GM23338 (cell line): ENCODE results near the gene OAS3. TPM values are rescaled to one million over a fixed set of nuclear protein-coding genes. Genes with fewer than 3 reads are reported as not detected.

Experiments used
- ATAC-seq: fragments of 200-7000 bp; cut with Tn5 transposase; 3 replicates; pipeline ENCODE4 v1.9.1; 2020
- DNase-seq: peaks from one replicate; pipeline ENCODE4 v3.0.0-alpha.2; 2015; ENCODE audit warnings: low spot score
- H2AFZ ChIP-seq: fragments of 200-600 bp; sonication (generic); 2 replicates; pipeline ENCODE4 v1.8.0; 2016; ENCODE audit warnings: antibody characterized with exemption, mild to moderate bottlenecking, moderate library complexity
- H3F3A ChIP-seq: fragments of 200-600 bp; sonication (generic); replicated peaks from 2 replicates; pipeline ENCODE4 v1.8.0; 2017; ENCODE audit warnings: antibody characterized with exemption, mixed run types, low read depth
- H3K27ac ChIP-seq: fragments of 200-600 bp; sonication (generic); 2 replicates; pipeline ENCODE4 v1.6.1; 2016; ENCODE audit warnings: low read depth
- H3K27me3 ChIP-seq: fragments of 200-600 bp; sonication (generic); 2 replicates; pipeline ENCODE4 v1.8.0; 2016; ENCODE audit warnings: mild to moderate bottlenecking, mixed run types, moderate library complexity; ENCODE audit not compliant: insufficient read depth
- H3K36me3 ChIP-seq: fragments of 200-600 bp; sonication (generic); 2 replicates; pipeline ENCODE4 v1.8.0; 2016; ENCODE audit warnings: mild to moderate bottlenecking; ENCODE audit not compliant: insufficient read depth
- H3K4me1 ChIP-seq: fragments of 200-600 bp; sonication (generic); 2 replicates; pipeline ENCODE4 v1.8.0; 2016; ENCODE audit warnings: mild to moderate bottlenecking, moderate library complexity; ENCODE audit not compliant: insufficient read depth
- H3K4me2 ChIP-seq: fragments of 200-600 bp; sonication (generic); 2 replicates; pipeline ENCODE4 v1.7.1; 2017; ENCODE audit warnings: mixed run types
- H3K4me3 ChIP-seq: fragments of 200-600 bp; sonication (generic); 2 replicates; pipeline ENCODE4 v1.6.1; 2016; ENCODE audit warnings: mixed run types
- H3K79me2 ChIP-seq: fragments of 200-600 bp; sonication (generic); replicated peaks from 2 replicates; pipeline ENCODE4 v1.8.0; 2017; ENCODE audit warnings: mild to moderate bottlenecking; ENCODE audit not compliant: insufficient read depth
- H3K9me2 ChIP-seq: fragments of 200-600 bp; sonication (generic); 2 replicates; pipeline ENCODE4 v1.8.0; 2017; ENCODE audit not compliant: insufficient read depth
- H4K20me1 ChIP-seq: fragments of 200-600 bp; sonication (generic); replicated peaks from 2 replicates; pipeline ENCODE4 v1.8.0; 2017; ENCODE audit warnings: mild to moderate bottlenecking; ENCODE audit not compliant: insufficient read depth
- H3K27ac Mint-ChIP-seq: 2 replicates; pipeline ENCODE4 v1.8.0; 2020; ENCODE audit warnings: inconsistent platforms, mild to moderate bottlenecking, moderate library complexity, mixed read lengths
- H3K27me3 Mint-ChIP-seq: 3 replicates; pipeline ENCODE4 v1.8.0; 2022; ENCODE audit warnings: low read depth, mild to moderate bottlenecking, moderate library complexity, mixed read lengths, inconsistent platforms; ENCODE audit not compliant: insufficient read depth, poor library complexity
- H3K36me3 Mint-ChIP-seq: 3 replicates; pipeline ENCODE4 v1.8.0; 2021; ENCODE audit warnings: low read depth, mild to moderate bottlenecking, inconsistent platforms, moderate library complexity, mixed read lengths
- H3K4me1 Mint-ChIP-seq: 3 replicates; pipeline ENCODE4 v1.8.0; 2020; ENCODE audit warnings: mild to moderate bottlenecking, inconsistent platforms, mixed read lengths
- H3K4me3 Mint-ChIP-seq: 3 replicates; pipeline ENCODE4 v1.8.0; 2021; ENCODE audit warnings: moderate library complexity, mild to moderate bottlenecking, inconsistent platforms, mixed read lengths
- H3K9me3 Mint-ChIP-seq: 3 replicates; pipeline ENCODE4 v1.8.0; 2020; ENCODE audit warnings: moderate library complexity, mild to moderate bottlenecking, inconsistent platforms, mixed read lengths
- CREB1 ChIP-seq: fragments of 250-450 bp; sonication (Bioruptor Pico); IDR thresholded peaks from 2 replicates; pipeline ENCODE4 v1.5.0; 2020; ENCODE audit warnings: low read depth, mild to moderate bottlenecking, moderate library complexity
- CTCF ChIP-seq, 2 experiments: fragments of 200-600 bp in 1 of 2; sonication (generic) in 1 of 2; conservative IDR thresholded peaks; 2 replicates each; pipeline versions ENCODE4 v1.5.1 to v1.6.1; 2016 to 2017; ENCODE audit warnings: antibody characterized with exemption in 2 of 2, low read depth in 2 of 2, mild to moderate bottlenecking in 2 of 2, moderate library complexity in 1 of 2
- ETS1 ChIP-seq: IDR thresholded peaks from 2 replicates; pipeline ENCODE4 v1.6.1; 2016; ENCODE audit warnings: antibody characterized with exemption
- EZH2 ChIP-seq: fragments of 200-600 bp; sonication (generic); IDR thresholded peaks from one replicate; pipeline ENCODE4 v1.8.0; 2017; ENCODE audit warnings: antibody characterized with exemption, mild to moderate bottlenecking, low read depth; ENCODE audit not compliant: unreplicated experiment
- EZH2phosphoT487 ChIP-seq: fragments of 200-600 bp; sonication (generic); IDR thresholded peaks from one replicate; pipeline ENCODE4 v1.8.1; 2018; ENCODE audit warnings: antibody characterized with exemption; ENCODE audit not compliant: unreplicated experiment
- JUNB ChIP-seq: IDR thresholded peaks from one replicate; pipeline ENCODE4 v1.6.1; 2016; ENCODE audit warnings: antibody characterized with exemption; ENCODE audit not compliant: unreplicated experiment
- NANOG ChIP-seq: IDR thresholded peaks from 2 replicates; pipeline ENCODE4 v1.6.1; 2016; ENCODE audit warnings: antibody characterized with exemption, borderline replicate concordance
- POLR2AphosphoS5 ChIP-seq: IDR thresholded peaks from 2 replicates; pipeline ENCODE4 v1.6.1; 2016; ENCODE audit warnings: antibody characterized with exemption, low read depth
- REST ChIP-seq: IDR thresholded peaks from one replicate; pipeline ENCODE4 v1.6.1; 2018; ENCODE audit warnings: antibody characterized with exemption; ENCODE audit not compliant: unreplicated experiment
- STAT1 ChIP-seq: IDR thresholded peaks from one replicate; pipeline ENCODE4 v1.6.1; 2016; ENCODE audit warnings: antibody characterized with exemption; ENCODE audit not compliant: unreplicated experiment
- ZNF114 ChIP-seq: fragments of 250-450 bp; sonication (Bioruptor Pico); IDR thresholded peaks from 2 replicates; pipeline ENCODE4 v1.5.0; 2020; ENCODE audit warnings: mild to moderate bottlenecking, moderate library complexity
- ZNF331 ChIP-seq: fragments of 250-450 bp; sonication (Bioruptor Pico); IDR thresholded peaks from 2 replicates; pipeline ENCODE4 v1.5.0; 2020; ENCODE audit warnings: low read depth, mild to moderate bottlenecking, moderate library complexity
- polyA plus RNA-seq: library from polyadenylated mRNA; unstranded; fragments of >200 nt; fragmentation: Nextera tagmentation; extraction: Ambion mirVana; gene quantifications from 2 replicates; pipeline ENCODE4 v1.2.1, GENCODE V29; 2016
- total RNA-seq: library from RNA; depleted of rRNA; stranded (reverse); fragments of >200 nt; shearing (Covaris generic); gene quantifications from 2 replicates; pipeline ENCODE4 v1.2.3, GENCODE V29; 2014
- TF ChIP-seq, protein P1 (sequence below): fragments of 250-450 bp; sonication (Bioruptor Pico); IDR thresholded peaks from 2 replicates; pipeline ENCODE4 v1.5.0; 2020; ENCODE audit warnings: mild to moderate bottlenecking, moderate library complexity

The OAS3 gene
- total and polyA plus RNA-seq, 2 experiments from 2014 or later, result 0.27 to 1.4 TPM

DNA sequence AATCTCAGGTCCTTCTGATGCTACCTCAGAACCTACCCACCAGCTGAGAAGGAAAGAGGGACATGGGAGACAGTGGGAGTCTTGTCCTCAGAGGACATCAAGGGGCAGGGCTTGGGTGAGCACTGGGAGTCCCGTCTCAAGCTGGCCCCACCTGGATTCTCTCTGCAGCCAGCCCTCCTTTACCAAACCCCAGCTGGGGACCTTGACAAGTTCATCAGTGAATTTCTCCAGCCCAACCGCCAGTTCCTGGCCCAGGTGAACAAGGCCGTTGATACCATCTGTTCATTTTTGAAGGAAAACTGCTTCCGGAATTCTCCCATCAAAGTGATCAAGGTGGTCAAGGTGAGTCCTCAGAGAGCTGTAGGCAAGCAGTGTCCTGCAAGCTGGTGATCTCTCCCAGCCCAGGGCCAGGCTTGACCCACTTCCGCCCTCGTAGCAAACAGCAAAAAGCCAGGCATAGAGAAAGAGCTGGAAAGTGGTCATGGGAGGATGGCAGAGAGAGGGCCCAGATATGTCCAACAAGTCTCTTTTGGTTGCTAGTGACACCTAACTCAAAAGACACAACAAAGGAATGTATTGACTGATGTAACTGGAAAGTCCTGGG, 25.9 kb downstream of the OAS3 start:
- Mint-ChIP-seq H3K4me1 (no peaks in the 10 kb centered on the region), H3K36me3 (peaks cover 16% of the 10 kb centered on the region), H3K9me3 (peaks cover 30% of the 10 kb centered on the region), H3K27ac (no peak overlapping the region), H3K27me3 (peaks cover 7% of the 10 kb centered on the region), H3K4me3 (no peak overlapping the region)
- TF ChIP-seq EZH2, result no peak
- TF ChIP-seq STAT1, result no peak
- no peak for TF ChIP-seq NANOG
- TF ChIP-seq EZH2phosphoT487, result no peak
- TF ChIP-seq ZNF114 (CRISPR knock-in tag), result no peak
- TF ChIP-seq ZNF331 (CRISPR knock-in tag), result no peak
- TF ChIP-seq, protein P1, sequence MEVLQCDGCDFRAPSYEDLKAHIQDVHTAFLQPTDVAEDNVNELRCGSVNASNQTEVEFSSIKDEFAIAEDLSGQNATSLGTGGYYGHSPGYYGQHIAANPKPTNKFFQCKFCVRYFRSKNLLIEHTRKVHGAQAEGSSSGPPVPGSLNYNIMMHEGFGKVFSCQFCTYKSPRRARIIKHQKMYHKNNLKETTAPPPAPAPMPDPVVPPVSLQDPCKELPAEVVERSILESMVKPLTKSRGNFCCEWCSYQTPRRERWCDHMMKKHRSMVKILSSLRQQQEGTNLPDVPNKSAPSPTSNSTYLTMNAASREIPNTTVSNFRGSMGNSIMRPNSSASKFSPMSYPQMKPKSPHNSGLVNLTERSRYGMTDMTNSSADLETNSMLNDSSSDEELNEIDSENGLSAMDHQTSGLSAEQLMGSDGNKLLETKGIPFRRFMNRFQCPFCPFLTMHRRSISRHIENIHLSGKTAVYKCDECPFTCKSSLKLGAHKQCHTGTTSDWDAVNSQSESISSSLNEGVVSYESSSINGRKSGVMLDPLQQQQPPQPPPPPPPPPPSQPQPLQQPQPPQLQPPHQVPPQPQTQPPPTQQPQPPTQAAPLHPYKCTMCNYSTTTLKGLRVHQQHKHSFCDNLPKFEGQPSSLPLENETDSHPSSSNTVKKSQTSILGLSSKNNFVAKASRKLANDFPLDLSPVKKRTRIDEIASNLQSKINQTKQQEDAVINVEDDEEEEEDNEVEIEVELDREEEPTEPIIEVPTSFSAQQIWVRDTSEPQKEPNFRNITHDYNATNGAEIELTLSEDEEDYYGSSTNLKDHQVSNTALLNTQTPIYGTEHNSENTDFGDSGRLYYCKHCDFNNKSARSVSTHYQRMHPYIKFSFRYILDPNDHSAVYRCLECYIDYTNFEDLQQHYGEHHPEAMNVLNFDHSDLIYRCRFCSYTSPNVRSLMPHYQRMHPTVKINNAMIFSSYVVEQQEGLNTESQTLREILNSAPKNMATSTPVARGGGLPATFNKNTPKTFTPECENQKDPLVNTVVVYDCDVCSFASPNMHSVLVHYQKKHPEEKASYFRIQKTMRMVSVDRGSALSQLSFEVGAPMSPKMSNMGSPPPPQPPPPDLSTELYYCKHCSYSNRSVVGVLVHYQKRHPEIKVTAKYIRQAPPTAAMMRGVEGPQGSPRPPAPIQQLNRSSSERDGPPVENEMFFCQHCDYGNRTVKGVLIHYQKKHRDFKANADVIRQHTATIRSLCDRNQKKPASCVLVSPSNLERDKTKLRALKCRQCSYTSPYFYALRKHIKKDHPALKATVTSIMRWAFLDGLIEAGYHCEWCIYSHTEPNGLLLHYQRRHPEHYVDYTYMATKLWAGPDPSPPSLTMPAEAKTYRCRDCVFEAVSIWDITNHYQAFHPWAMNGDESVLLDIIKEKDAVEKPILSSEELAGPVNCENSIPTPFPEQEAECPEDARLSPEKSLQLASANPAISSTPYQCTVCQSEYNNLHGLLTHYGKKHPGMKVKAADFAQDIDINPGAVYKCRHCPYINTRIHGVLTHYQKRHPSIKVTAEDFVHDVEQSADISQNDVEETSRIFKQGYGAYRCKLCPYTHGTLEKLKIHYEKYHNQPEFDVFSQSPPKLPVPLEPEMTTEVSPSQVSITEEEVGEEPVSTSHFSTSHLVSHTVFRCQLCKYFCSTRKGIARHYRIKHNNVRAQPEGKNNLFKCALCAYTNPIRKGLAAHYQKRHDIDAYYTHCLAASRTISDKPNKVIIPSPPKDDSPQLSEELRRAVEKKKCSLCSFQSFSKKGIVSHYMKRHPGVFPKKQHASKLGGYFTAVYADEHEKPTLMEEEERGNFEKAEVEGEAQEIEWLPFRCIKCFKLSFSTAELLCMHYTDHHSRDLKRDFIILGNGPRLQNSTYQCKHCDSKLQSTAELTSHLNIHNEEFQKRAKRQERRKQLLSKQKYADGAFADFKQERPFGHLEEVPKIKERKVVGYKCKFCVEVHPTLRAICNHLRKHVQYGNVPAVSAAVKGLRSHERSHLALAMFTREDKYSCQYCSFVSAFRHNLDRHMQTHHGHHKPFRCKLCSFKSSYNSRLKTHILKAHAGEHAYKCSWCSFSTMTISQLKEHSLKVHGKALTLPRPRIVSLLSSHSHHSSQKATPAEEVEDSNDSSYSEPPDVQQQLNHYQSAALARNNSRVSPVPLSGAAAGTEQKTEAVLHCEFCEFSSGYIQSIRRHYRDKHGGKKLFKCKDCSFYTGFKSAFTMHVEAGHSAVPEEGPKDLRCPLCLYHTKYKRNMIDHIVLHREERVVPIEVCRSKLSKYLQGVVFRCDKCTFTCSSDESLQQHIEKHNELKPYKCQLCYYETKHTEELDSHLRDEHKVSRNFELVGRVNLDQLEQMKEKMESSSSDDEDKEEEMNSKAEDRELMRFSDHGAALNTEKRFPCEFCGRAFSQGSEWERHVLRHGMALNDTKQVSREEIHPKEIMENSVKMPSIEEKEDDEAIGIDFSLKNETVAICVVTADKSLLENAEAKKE (CRISPR knock-in tag), result no peak
- TF ChIP-seq REST, result no peak
- no peak for TF ChIP-seq JUNB
- no peak for TF ChIP-seq CTCF (conservative IDR thresholded peaks at IDR 0.05; ENCODE audit: low read depth in 2 of 2)
- no peak for TF ChIP-seq POLR2AphosphoS5
- no peak for TF ChIP-seq CREB1 (CRISPR knock-in tag)
- TF ChIP-seq ETS1, result no peak
- H4K20me1 ChIP-seq, result no peaks in the 10 kb centered on the region
- peaks cover 6% of the 10 kb centered on the region; the same call in 1 of the 2 replicates for H3K36me3 ChIP-seq
- no peak for DNase-seq
- H3K9me2 ChIP-seq, result no peaks in the 10 kb centered on the region
- H2AFZ ChIP-seq, result no peak overlapping the region
- H3F3A ChIP-seq, result no peaks in the 10 kb centered on the region
- no peaks in the 10 kb centered on the region for H3K79me2 ChIP-seq
- no peak overlapping the region for H3K27ac ChIP-seq
- ATAC-seq, result no peak
- H3K27me3 ChIP-seq, result no peaks in the 10 kb centered on the region
- H3K4me1 ChIP-seq, result no peaks in the 10 kb centered on the region
- H3K4me2 ChIP-seq, result no peak overlapping the region
- no peak overlapping the region for H3K4me3 ChIP-seq
